A549 (cell line): ENCODE measurements around the gene SSU72. TPM values are rescaled to one million over a fixed set of nuclear protein-coding genes. Genes with fewer than 3 reads are reported as not detected.

Source experiments
- ATAC-seq, 2 experiments: fragments of 200-7000 bp in 1 of 2; fragments of >200 bp in 1 of 2; cut with Nextera tagmentation in 1 of 2; cut with Tn5 transposase in 1 of 2; 3 replicates each; pipeline versions ENCODE4 v1.8.0 to v1.9.1; 2018 to 2020; ENCODE audit warnings: mild to moderate bottlenecking in 1 of 2, moderate library complexity in 1 of 2
- CTCF ChIA-PET: fragments of 300-600 bp; sonication (Branson Sonifier 250); formaldehyde crosslinking; extraction: SDS; loops from one replicate; lab custom pipeline; 2021; ENCODE audit warnings: antibody characterized with exemption, inconsistent platforms; lab: Yijun Ruan, JAX
- POLR2A ChIA-PET: fragments of 350-600 bp; formaldehyde crosslinking; extraction: SDS; loops from one replicate; lab custom pipeline; 2021; ENCODE audit warnings: antibody characterized with exemption, inconsistent platforms; lab: Yijun Ruan, JAX
- DNase-seq, 2 experiments: peaks; one replicate each; pipeline versions ENCODE4 v3.0.0 to v3.0.0-alpha.2; 2011 to 2016; ENCODE audit warnings: low read depth in 1 of 2, low spot score in 1 of 2
- FAIRE-seq: peaks from 2 replicates; lab custom pipeline; 2011; peaks lifted over from hg19 to GRCh38; lab: Jason Lieb, UNC
- H3K27ac ChIP-seq, 2 experiments: fragments of >200 bp; sonication (Bioruptor Twin); formaldehyde crosslinking; 3 replicates each; pipeline ENCODE4 v1.5.1; 2016 to 2017
- H3K4me1 ChIP-seq: fragments of >200 bp; sonication (Bioruptor Twin); formaldehyde crosslinking; 3 replicates; pipeline ENCODE4 v1.6.1; 2016
- H3K4me2 ChIP-seq: fragments of >200 bp; sonication (Bioruptor Twin); formaldehyde crosslinking; 3 replicates; pipeline ENCODE4 v1.6.1; 2016
- H3K4me3 ChIP-seq: fragments of >200 bp; sonication (Bioruptor Twin); formaldehyde crosslinking; 3 replicates; pipeline ENCODE4 v1.5.1; 2016
- H3K9me3 ChIP-seq: fragments of >200 bp; sonication (Bioruptor Twin); formaldehyde crosslinking; 3 replicates; pipeline ENCODE4 v1.6.1; 2016
- ATOH8 ChIP-seq: fragments of 250-450 bp; sonication (Bioruptor Pico); IDR thresholded peaks from 2 replicates; pipeline ENCODE4 v1.5.0; 2020; ENCODE audit warnings: low read depth, mild to moderate bottlenecking, moderate library complexity
- CHD2 ChIP-seq: fragments of 150-350 bp; IDR thresholded peaks from 2 replicates; pipeline ENCODE4 v1.6.1; 2014; ENCODE audit warnings: low read length; ENCODE audit not compliant: partially characterized antibody
- CTCF ChIP-seq: fragments of >200 bp; sonication (Bioruptor Twin); formaldehyde crosslinking; IDR thresholded peaks from 3 replicates; pipeline ENCODE4 v1.5.1; 2016
- EP300 ChIP-seq, 2 experiments: fragments of >200 bp; sonication (Bioruptor Twin); formaldehyde crosslinking; IDR thresholded peaks; 2 replicates in 1 of 2; 3 replicates in 1 of 2; pipeline ENCODE4 v1.6.1; 2016 to 2017
- FOXS1 ChIP-seq: fragments of 250-450 bp; sonication (Bioruptor Pico); IDR thresholded peaks from 2 replicates; pipeline ENCODE4 v1.5.0; 2020; ENCODE audit warnings: mild to moderate bottlenecking, moderate library complexity
- HDAC2 ChIP-seq: fragments of 200-600 bp; sonication (generic); IDR thresholded peaks from 2 replicates; pipeline ENCODE4 v1.6.1; 2016
- HES2 ChIP-seq: fragments of >200 bp; sonication (Bioruptor Twin); formaldehyde crosslinking; IDR thresholded peaks from 2 replicates; pipeline ENCODE4 v1.6.1; 2016
- HMGXB4 ChIP-seq: fragments of 250-450 bp; sonication (Bioruptor Pico); IDR thresholded peaks from 2 replicates; pipeline ENCODE4 v1.5.0; 2021; ENCODE audit warnings: mild to moderate bottlenecking, moderate library complexity, borderline replicate concordance
- JUN ChIP-seq, 2 experiments: fragments of >200 bp; sonication (Bioruptor Twin); formaldehyde crosslinking; IDR thresholded peaks; 2 replicates in 1 of 2; 3 replicates in 1 of 2; pipeline ENCODE4 v1.6.1; 2016 to 2017
- KDM1A ChIP-seq: fragments of 200-600 bp; sonication (generic); IDR thresholded peaks from 2 replicates; pipeline ENCODE4 v1.6.1; 2016; ENCODE audit warnings: low read depth, mild to moderate bottlenecking
- PBX3 ChIP-seq: IDR thresholded peaks from 2 replicates; pipeline ENCODE4 v1.6.1; 2012
- RARB ChIP-seq: fragments of 250-450 bp; sonication (Bioruptor Pico); IDR thresholded peaks from 2 replicates; pipeline ENCODE4 v1.8.0; 2021; ENCODE audit warnings: mild to moderate bottlenecking, moderate library complexity
- RNF2 ChIP-seq: fragments of 200-600 bp; sonication (generic); IDR thresholded peaks from 2 replicates; pipeline ENCODE4 v1.6.1; 2016; ENCODE audit warnings: low read depth, mild to moderate bottlenecking, antibody characterized with exemption, moderate library complexity, borderline replicate concordance
- TFCP2L1 ChIP-seq: fragments of 250-450 bp; sonication (Bioruptor Pico); IDR thresholded peaks from 2 replicates; pipeline ENCODE4 v1.5.0; 2021; ENCODE audit warnings: mild to moderate bottlenecking
- ZC3H11A ChIP-seq: fragments of 450-650 bp; IDR thresholded peaks from 2 replicates; pipeline ENCODE4 v1.6.1; 2014; ENCODE audit warnings: antibody characterized with exemption, mild to moderate bottlenecking
- ZNF302 ChIP-seq: fragments of 250-450 bp; sonication (Bioruptor Pico); IDR thresholded peaks from 2 replicates; pipeline ENCODE4 v1.9.0; 2021; ENCODE audit warnings: inconsistent platforms, mild to moderate bottlenecking, moderate library complexity
- WGBS: methylation state at CpG from one replicate; pipeline ENCODE4 v1.1.6; 2017; ENCODE audit errors: missing lambda C conversion rate; 5-methylcytosine and 5-hydroxymethylcytosine counted together
- polyA plus RNA-seq, 4 experiments: library from polyadenylated mRNA; depleted of rRNA in 3 of 4; stranded (reverse); fragments of >200 nt; fragmentation: RNase III in 1 of 4; extraction: RNeasy Plus Mini Kit Qiagen cat#74134 plus additional on column Dnase treatment in 1 of 4; gene quantifications; 2 replicates in 3 of 4; 3 replicates in 1 of 4; pipeline ENCODE4 v1.2.3, GENCODE V29; 2011 to 2017

Gene SSU72
- polyA plus RNA-seq, 2 of the 4 experiments (the other 2 are of a cell fraction), result 75.3 to 101 TPM

GRCh38 chr1:1551524-1552262 is 23.0 kb downstream of the SSU72 start:
- H3K4me2 ChIP-seq, result no peak overlapping the region
- no peak overlapping the region for H3K4me3 ChIP-seq
- 90% methylated on average over 26 of the region's 33 CpGs for WGBS
- TF ChIP-seq CHD2 (no peak), JUN (IDR thresholded peaks at IDR 0.05) (no peak), HMGXB4 (CRISPR knock-in tag) (no peak), RARB (CRISPR knock-in tag) (no peak)
- ATAC-seq, result no peak
- DNase-seq, result no peak
- peaks cover 6% of the 10 kb centered on the region for H3K4me1 ChIP-seq
- FAIRE-seq, result no peak
- ChIA-PET CTCF (interaction anchor here (1.1 to 2.2 kb wide), 2 partner anchors 10 to 21 kb away, joined by 3 to 10 read pairs; no protein-coding TSS in a partner anchor), POLR2A (no interaction called here)
- no peak overlapping the region for H3K27ac ChIP-seq
- H3K9me3 ChIP-seq, result no peaks in the 10 kb centered on the region

- H3K4me1 ChIP-seq, result peaks cover 6% of the 10 kb centered on the region
- no peak overlapping the region for H3K27ac ChIP-seq
- ATAC-seq, result peak; percentile 77 to 79
- H3K9me3 ChIP-seq, result no peaks in the 10 kb centered on the region
- H3K4me3 ChIP-seq, result no peak overlapping the region
- ChIA-PET CTCF (interaction anchor here (2.2 kb wide), 1 partner anchor 9 kb away, joined by 10 read pairs; no protein-coding TSS in a partner anchor), POLR2A (no interaction called here)
- 83% methylated on average over 8 of the region's 15 CpGs for WGBS
- DNase-seq, result peak; percentile 12 to 42
- TF ChIP-seq PBX3 (no peak), TFCP2L1 (CRISPR knock-in tag) (no peak), ATOH8 (no peak), ZNF302 (no peak), CTCF (no peak), HES2 (no peak), KDM1A (no peak), EP300 (IDR thresholded peaks at IDR 0.05) (no peak)
- no peak overlapping the region for H3K4me2 ChIP-seq
- FAIRE-seq, result no peak
Observed at GRCh38 chr1:1550591-1551432, 23.9 kb downstream of the SSU72 start.

- Histone ChIP-seq H3K4me3 (no peak overlapping the region), H3K9me3 (no peaks in the 10 kb centered on the region), H3K27ac (no peak overlapping the region), H3K4me1 (peaks cover 5% of the 10 kb centered on the region)
- CTCF ChIA-PET, result no interaction called here
- POLR2A ChIA-PET, result no interaction called here
- ATAC-seq (no peak), DNase-seq (no peak)
- WGBS, result 91% methylated on average over 7 of the region's 7 CpGs
- TF ChIP-seq FOXS1 (CRISPR knock-in tag) (no peak), ZC3H11A (no peak), HDAC2 (no peak), RNF2 (no peak)
- TF ChIP-seq, all 56 proteins: peak for 0
- no peak for FAIRE-seq
- no peak overlapping the region for H3K4me2 ChIP-seq
Observed at GRCh38 chr1:1550087-1550486, 24.6 kb downstream of the SSU72 start.
